GM11168 (cell line): Measurements from ENCODE around the gene SAMSN1.

ENCODE experiments used
- in situ Hi-C: fragments of 300-500 bp; cut with MboI; formaldehyde crosslinking; loops from one replicate; pipeline ENCODE4 v1.12.0; 2022; ENCODE audit warnings: low sequenced_read_pairs; ENCODE audit not compliant: unreplicated experiment

SAMSN1 gene

DNA sequence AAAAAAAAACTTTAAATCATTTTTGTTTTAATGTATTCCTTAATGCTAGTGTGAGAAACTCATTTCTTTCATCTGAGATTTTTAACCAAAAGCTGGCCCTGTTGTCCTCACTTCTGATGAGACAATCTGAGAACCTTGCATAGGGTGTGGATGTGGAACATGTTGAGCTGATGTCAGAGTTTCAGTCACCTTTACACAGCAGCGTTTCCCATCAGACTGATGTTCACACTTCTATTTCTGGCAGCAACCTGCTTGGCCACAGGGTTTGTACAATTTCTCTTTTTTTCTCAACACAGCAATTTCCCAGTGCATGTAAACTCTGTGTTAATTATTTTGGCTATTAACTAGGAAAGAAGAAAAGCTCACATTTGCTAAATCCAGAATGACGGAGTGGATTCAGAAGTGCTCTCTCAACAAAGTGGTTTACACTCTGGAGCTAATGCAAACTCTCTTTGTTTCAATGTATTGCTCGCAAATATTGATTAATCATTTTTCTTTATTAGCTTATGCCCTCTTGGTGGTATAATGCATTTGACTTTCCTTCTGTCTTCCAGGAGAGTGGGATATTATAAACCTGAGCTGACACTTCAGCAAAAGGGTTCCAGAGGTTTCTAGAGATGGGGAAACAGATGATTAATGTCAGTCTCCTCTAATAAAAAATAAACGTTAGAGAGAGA lies 92.6 kb downstream of the SAMSN1 start:
- in situ Hi-C loops: no loop called here

DNA sequence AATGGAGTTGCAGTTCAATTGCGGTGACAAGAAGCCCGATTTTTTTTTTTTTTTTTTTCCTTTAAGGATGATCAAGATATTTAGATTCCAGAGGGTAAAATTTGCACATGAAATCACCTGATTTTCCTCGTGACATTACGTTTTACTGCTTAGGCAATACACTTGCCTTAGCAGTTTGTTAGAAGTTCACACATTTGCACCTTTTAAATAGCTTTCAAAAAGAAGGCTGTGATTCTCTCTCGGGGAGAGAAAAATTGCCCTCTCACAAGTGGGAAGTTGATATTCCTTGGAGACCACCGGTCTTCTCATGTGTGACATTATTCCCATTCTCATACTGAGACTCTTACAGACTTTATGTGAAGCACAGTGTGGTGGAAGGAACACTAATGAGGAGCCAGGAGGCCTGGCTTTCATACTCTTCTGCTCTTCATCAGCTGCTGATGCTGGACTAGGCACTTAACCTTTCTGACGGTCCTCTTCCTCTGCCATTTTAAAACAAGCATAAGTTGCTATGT lies 93.3 kb downstream of the SAMSN1 start:
- in situ Hi-C loops: no loop called here

DNA sequence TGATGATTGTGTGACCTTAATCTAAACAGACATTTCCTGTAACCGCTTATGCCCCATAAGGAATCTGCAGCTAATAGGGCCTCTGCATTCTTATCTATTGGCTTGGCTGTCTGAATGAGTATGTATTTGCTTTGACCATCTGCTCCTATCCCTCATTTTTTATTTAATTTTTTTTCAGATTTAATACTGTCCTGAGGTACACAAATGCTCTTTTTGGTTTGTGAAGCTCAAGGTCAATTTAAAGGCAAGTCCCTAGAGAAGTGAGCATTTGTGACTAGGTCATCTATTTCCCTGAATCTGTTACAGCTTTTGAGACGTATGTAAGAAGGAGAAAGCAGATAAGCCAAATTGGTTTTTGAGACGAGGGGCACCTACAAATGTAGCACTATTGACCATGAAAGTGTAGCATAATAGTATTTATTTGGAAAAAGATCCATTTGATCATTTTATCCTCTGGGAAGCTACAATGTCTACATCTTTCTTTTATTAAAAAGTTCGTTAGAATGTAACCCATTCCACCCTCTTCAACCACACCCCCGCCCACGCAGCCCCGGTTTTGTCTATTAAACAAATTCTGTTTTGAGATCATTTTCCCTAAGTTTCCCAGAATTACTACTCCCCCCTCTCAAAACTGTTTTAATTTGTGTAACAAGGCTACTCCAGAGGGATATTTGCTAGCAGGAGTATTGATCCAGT lies 93.9 kb downstream of the SAMSN1 start:
- in situ Hi-C loops: no loop called here

GRCh38 chr21:14451546-14451945 lies 94.6 kb downstream of the SAMSN1 start:
- in situ Hi-C loops: no loop called here

GRCh38 chr21:14448784-14449183 lies 97.3 kb downstream of the SAMSN1 start:
- in situ Hi-C loops: loop anchor here (25.0 kb wide), 1 partner anchor 314 kb away; no protein-coding TSS in a partner anchor

DNA sequence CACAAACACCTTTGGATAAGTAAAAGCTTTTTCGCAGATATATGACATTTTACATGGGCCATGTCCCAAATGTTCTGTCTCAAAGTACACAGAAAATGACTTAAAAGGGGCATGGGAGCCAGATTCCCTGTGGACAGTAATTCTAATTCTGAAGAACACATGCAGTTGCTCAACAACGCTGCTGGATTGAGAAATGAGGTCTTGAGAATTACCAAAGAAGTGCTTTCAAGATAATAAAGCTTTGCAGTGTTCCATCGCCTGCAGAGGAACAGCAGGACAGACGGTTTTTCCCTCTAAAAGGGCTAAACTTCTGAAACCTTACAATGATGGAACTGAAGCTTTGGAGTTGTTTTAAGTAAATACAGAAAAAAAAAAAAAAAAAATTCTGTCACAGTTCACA lies 107.9 kb downstream of the SAMSN1 start:
- in situ Hi-C loops: loop anchor here (10.0 to 25.0 kb wide), 2 partner anchors 324 to 1537 kb away; no protein-coding TSS in a partner anchor

DNA sequence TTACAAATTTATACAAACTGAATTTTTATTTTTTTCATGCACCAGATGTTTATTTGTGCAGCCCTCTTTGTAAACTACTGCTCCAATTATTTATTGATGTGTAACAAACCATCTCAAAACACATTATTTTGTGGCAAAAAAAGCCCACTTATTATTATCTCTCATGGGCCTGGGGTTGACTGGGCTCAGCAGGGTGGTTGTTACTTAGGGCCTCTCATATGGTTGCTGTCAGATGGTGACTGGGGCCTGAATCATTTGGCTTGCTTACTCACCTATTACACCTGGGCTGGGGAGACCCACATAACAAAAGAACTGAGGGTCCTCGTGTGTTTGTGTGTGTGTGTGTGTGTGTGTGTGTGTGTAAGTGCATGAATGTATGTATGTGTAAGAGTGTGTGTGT lies 110.7 kb downstream of the SAMSN1 start:
- in situ Hi-C loops: loop anchor here (10.0 to 25.0 kb wide), 2 partner anchors 327 to 1539 kb away; no protein-coding TSS in a partner anchor
